NCI-H1092 (cell line): ENCODE data around the gene HOXA5.
A peak's percentile ranks its signal among the peaks of the same experiment; 100 is the strongest.

Experiments used
- DNase-seq: peaks from one replicate; lab custom pipeline; 2025; lab: John Stamatoyannopoulos, UW

HOXA5 gene

GRCh38 chr7:27182285-27182841 is 38.9 kb upstream of the HOXA5 start:
- no peak for DNase-seq

GRCh38 chr7:27181795-27182275 is 38.4 kb upstream of the HOXA5 start:
- no peak for DNase-seq

- no peak for DNase-seq
These were observed 37.2 kb upstream of the HOXA5 start for GRCh38 chr7:27180431-27181420.

GRCh38 chr7:27179503-27180430 is 36.3 kb upstream of the HOXA5 start:
- peak; percentile 78 for DNase-seq

GRCh38 chr7:27179030-27179429 is 35.5 kb upstream of the HOXA5 start:
- no peak for DNase-seq

- DNase-seq = no peak
These were observed 34.9 kb upstream of the HOXA5 start for GRCh38 chr7:27178366-27178765.

- no peak for DNase-seq
These were observed 34.4 kb upstream of the HOXA5 start for GRCh38 chr7:27177795-27178320.

- DNase-seq = no peak
These were observed 33.7 kb upstream of the HOXA5 start for GRCh38 chr7:27176962-27177794.

- DNase-seq = no peak
These were observed 33.0 kb upstream of the HOXA5 start for GRCh38 chr7:27176524-27176845.

- no peak for DNase-seq
These were observed 32.4 kb upstream of the HOXA5 start for GRCh38 chr7:27175626-27176523.

GRCh38 chr7:27174874-27175625 is 31.6 kb upstream of the HOXA5 start:
- no peak for DNase-seq

- DNase-seq = peak; percentile 76
These were observed 30.7 kb upstream of the HOXA5 start, which contains the start of gene HOXA10 for GRCh38 chr7:27173956-27174873. TSS of gene HOXA10 (minus strand) at chr7:27174320. CDS start at chr7:27174306, 14 bp downstream.

- no peak for DNase-seq
These were observed 30.1 kb upstream of the HOXA5 start for GRCh38 chr7:27173511-27173955.

- DNase-seq = peak; percentile 50
These were observed 29.5 kb upstream of the HOXA5 start for GRCh38 chr7:27172823-27173510.

- DNase-seq = no peak
These were observed 28.9 kb upstream of the HOXA5 start for GRCh38 chr7:27172315-27172774.

- DNase-seq = peak; percentile 56
These were observed 28.3 kb upstream of the HOXA5 start for GRCh38 chr7:27171637-27172314.

GRCh38 chr7:27171325-27171636 is 27.8 kb upstream of the HOXA5 start:
- DNase-seq = no peak
